ENCODE results near the gene UBE2E2.

UBE2E2 gene

GRCh38 chr3:23240171-23240785 is 37.2 kb downstream of the UBE2E2 start:
- no peak for DNase-seq (ENCODE audit: low spot score)

DNA sequence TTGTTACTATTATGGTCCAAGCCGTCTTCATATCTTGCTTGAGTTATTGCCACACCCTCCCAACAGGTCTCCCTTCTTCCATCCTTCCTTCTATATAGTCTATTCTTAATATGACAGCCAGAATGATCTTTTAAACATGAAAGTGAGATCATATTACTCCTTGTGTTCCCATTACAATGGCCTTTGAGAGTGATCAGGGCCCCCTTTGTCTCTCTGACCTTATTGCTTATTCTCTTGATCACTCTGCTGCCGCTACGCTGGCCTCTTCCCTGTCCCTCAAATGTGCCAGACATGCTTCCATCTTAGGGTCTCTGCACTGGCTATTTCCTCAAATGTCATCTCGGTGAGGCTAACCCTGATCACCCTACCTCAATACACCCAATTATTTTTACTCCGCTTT is 38.1 kb downstream of the UBE2E2 start:
- no peak for DNase-seq (ENCODE audit: low spot score)

- DNase-seq (ENCODE audit: low spot score) = no peak
These were observed 39.0 kb downstream of the UBE2E2 start for GRCh38 chr3:23242106-23242505.

- DNase-seq (ENCODE audit: low spot score) = no peak
These were observed 41.4 kb downstream of the UBE2E2 start for GRCh38 chr3:23244324-23245041.

DNA sequence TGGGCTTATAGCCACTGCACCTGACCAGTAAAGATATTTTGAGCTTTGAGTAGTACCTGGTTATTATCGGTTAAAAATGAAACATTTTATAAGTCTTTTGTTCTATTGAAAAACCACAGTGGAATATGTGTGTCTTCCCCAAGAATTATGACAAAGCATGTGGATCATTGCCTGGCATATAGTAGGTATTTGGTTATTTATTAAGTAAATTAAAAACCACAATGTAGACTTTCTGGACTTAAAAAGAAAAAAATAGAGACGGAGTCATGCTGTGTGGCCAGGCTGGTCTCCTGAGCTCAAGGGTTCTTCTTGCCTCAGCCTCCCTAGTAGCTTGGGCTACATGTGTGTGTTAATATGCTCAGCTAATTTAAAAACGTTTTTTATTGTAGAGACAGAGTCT is 43.5 kb downstream of the UBE2E2 start:
- DNase-seq (ENCODE audit: low spot score) = no peak

DNA sequence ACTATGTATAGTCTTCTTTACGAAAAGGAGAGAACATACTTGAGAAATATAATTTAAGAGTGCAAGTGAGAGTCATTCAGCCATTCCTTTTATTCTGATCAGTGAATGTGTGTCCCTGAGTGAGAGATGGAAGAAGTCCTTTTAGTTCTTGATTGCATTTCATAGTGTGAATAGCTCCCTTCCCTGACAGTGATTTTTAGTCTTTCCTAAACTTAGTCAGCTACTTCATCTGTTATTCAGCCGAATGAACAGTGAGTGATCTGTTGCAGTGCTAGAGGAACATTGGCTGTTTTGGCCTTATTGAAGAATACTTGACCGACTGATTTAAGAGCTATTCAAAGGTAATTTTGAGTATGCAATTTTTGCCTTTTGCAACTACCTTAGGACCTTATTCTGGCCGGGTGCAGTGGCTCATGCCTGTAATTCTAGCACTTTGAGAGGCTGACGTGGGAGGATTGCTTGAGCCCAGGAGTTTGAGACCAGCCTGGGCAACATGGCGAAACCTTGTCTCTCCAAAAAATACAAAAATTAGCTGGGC is 45.5 kb downstream of the UBE2E2 start:
- no peak for DNase-seq (ENCODE audit: low spot score)

DNA sequence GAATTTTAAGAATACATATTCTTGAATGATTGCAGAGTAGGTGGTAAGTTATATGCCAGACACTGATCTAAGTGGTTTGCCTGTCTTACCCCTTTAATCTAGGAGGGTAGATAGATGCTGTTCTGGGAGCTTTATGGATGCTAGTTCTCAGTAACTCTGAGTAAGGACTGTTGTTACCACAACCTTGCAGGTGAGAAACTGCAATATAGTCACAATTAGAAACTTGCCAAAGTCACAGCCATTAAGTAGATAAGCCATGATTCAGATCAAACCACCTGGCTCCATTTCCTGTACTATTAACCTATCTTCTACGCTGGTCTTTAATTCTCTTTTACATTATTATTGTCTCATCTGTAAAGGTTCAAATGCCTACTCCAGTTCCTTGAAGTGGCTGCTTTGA is 46.8 kb downstream of the UBE2E2 start:
- DNase-seq (ENCODE audit: low spot score) = no peak

GRCh38 chr3:23252122-23252521 is 49.0 kb downstream of the UBE2E2 start:
- no peak for DNase-seq (ENCODE audit: low spot score)

DNA sequence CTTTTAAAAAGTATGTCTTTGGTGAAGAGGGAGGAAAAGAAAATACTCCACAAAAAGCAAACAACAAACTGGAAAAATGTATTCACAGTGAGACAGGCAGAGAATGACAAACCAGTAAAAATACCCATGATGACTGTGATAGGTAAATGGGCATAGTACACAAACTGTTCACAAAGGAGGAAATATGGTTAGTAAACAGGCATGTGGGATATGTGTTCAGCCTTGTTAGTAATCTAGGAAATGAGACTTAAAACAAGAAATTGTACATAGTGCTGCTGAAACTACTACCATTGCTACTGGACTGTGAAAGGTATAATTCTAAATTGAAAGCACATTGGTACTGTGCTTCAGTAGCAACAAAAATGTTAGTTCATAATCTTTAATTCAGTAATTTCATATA is 50.1 kb downstream of the UBE2E2 start:
- DNase-seq (ENCODE audit: low spot score) = no peak

- DNase-seq (ENCODE audit: low spot score) = no peak
These were observed 51.2 kb downstream of the UBE2E2 start for GRCh38 chr3:23254282-23254681.

DNA sequence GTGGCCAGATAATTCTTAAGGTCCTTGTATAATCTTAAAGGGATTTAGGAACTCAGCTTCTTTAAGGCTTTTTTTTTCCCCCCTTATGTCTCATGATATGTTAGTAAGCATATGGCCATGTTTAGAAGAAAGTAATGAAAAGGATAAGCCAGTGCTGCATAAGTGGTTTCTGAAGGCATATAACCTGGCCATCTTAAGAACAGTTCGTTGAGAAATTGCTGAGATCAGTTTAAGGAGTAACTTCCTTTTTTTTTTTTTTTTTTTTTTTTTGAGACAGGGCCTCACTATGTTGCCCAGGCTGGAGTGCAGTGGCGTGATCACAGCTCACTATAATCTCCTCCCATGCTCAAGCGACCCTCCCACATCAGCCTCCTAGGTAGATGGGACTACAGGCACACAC is 51.7 kb downstream of the UBE2E2 start:
- no peak for DNase-seq (ENCODE audit: low spot score)

- no peak for DNase-seq (ENCODE audit: low spot score)
These were observed 53.8 kb downstream of the UBE2E2 start for GRCh38 chr3:23256741-23257435.

DNA sequence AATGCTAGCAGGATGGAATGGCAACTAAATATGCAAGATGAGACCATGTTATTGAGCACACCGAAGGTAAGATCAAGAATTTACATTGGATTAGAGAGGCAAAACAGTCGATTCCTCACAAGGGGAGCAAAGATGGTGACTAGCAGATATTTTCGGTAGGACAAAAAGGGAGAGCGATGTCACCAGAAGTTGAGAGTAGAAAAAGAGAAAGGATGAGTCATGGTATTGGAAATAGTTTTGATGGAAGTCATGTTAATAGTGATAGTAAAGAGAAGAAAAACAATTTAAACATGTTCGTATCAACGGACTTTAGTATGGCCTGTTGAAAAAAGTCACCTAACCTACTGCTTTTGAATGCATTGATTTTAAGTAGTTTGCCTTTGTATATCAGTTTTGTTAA is 55.0 kb downstream of the UBE2E2 start:
- DNase-seq (ENCODE audit: low spot score) = no peak

DNA sequence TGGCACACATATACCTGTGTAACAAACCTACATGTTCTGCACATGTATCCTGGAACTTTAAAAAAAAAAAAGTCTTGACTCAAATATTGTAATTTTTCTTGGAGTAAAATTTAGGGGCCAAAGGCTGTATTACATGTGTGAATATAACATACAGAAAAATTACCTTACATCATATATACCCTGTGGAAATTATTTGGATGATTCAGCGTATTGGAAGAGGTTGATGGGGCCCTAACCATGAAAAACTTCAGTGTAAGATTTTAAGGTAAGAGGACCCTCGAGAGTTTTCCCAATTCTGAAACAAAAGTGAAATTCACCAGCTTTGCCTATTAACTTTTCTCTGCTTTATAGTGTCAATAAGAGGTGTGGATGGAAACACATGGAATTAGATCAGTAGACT is 56.4 kb downstream of the UBE2E2 start:
- DNase-seq (ENCODE audit: low spot score) = no peak

GRCh38 chr3:23262766-23263165 is 59.6 kb downstream of the UBE2E2 start:
- DNase-seq (ENCODE audit: low spot score) = no peak

GRCh38 chr3:23263796-23264195 is 60.7 kb downstream of the UBE2E2 start:
- DNase-seq (ENCODE audit: low spot score) = peak; percentile 34

- DNase-seq (ENCODE audit: low spot score) = peak; percentile 56
These were observed 61.3 kb downstream of the UBE2E2 start for GRCh38 chr3:23264413-23264812.

DNA sequence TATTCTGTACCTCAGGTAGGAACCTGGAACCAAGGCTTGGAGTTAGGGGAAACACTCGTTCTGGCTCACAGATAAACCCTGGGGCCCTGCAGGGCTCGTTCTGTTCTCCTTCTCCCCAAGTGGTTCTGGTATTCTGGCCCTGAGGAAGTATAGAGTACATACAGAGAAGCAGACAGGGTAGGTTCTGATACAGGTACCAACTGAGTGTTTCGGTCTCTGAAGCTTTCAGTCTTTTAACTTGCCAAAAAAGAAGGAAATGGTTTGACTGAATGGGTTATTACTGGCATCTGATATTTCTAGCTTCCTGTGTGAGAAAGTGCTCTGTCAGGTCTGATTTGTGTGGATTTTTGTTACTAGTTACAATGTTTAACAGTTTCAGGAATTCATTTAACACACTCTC is 67.3 kb downstream of the UBE2E2 start:
- no peak for DNase-seq (ENCODE audit: low spot score)

DNA sequence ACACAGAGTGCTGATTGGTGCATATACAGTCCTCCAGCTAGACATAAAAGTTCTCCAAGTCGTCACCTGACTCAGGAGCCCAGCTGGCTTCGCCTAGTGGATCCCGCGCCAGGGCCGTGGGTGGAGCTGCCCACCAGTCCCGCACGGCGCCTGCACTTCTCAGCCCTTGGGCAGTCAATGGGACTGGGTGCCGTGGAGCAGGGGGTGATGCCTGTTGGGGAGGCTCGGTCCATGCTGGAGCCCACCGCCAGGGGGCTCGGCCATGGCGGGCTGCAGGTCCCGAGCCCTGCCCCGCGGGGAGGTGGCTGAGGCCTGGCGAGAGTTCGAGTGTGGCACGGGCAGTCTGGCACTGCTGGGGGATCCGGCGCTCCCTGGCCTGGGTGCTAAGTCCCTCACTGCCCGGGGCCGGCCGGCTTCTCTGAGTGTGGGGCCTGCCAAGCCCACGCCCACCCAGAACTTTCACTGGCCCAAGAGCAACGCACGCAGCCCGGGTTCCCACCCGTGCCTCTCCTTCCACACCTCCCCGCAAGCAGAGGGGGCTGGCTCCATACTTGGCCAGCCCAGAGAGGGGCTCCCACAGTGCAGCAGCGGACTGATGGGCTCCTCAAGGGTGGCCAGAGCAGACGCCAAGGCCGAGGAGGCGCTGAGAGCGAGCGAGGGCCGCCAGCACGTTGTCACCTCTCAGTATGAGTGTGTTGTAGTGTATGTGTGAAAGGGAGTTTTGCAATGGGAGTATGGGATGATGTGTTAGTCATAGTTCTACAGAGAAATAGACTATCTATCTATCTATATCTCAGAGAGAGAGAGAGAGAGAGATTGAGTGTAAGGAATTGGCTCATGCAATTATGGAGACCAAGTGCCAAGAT is 69.0 kb downstream of the UBE2E2 start:
- DNase-seq (ENCODE audit: low spot score) = no peak

GRCh38 chr3:23272820-23273219 is 69.7 kb downstream of the UBE2E2 start:
- DNase-seq (ENCODE audit: low spot score) = no peak

- no peak for DNase-seq (ENCODE audit: low spot score)
These were observed 71.9 kb downstream of the UBE2E2 start for GRCh38 chr3:23275061-23275460.

- no peak for DNase-seq (ENCODE audit: low spot score)
These were observed 72.7 kb downstream of the UBE2E2 start for GRCh38 chr3:23275814-23276213.

All from AG08396 (cell line).